Sigmoid colon (tissue), 4 donors: Measurements from ENCODE around the gene CDSN.

Experiments used
- EP300 ChIP-seq, 4 donors: sonication (generic); formaldehyde crosslinking; IDR thresholded peaks; one replicate each; pipeline ENCODE4 v1.6.1; 2017; ENCODE audit warnings: antibody characterized with exemption in 4 of 4
- POLR2A ChIP-seq, 2 donors: fragments of 450-650 bp; IDR thresholded peaks; one replicate each; pipeline ENCODE4 v1.6.1; 2016; ENCODE audit warnings: antibody characterized with exemption in 2 of 2, mild to moderate bottlenecking in 2 of 2, moderate library complexity in 2 of 2
- POLR2AphosphoS5 ChIP-seq, 4 donors: sonication (generic); formaldehyde crosslinking; IDR thresholded peaks; one replicate each; pipeline ENCODE4 v1.6.1; 2017; ENCODE audit warnings: antibody characterized with exemption in 4 of 4
- TF ChIP-seq, protein P1 (sequence below), 4 experiments: fragments of 450-650 bp in 3 of 4; fragments of 200-600 bp in 1 of 4; IDR thresholded peaks; one replicate each; pipeline ENCODE4 v1.5.1; 2016 to 2019; ENCODE audit warnings: antibody characterized with exemption in 4 of 4, mild to moderate bottlenecking in 3 of 4, moderate library complexity in 2 of 4

DNA sequence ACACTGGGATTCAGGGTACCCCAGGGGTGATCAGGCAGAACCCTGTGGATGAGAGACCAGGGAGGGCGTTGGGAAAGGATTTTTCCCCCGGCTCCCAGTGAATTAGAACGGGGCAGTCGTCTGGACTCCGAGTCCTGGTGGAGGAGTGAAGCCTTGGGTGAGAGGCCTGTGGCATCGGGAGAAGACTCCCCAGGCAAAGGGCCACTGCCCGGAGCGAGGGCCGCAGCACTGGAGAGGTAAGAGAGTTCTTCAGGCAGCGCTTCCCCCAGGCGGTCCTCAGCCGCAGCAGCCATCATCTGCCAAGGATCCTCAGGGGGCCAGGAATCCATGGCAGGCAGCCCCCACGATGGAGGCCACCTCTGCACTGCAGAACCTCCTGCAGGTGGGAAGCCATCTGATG is 8.5 kb downstream of the CDSN start:
- TF ChIP-seq, protein P1, sequence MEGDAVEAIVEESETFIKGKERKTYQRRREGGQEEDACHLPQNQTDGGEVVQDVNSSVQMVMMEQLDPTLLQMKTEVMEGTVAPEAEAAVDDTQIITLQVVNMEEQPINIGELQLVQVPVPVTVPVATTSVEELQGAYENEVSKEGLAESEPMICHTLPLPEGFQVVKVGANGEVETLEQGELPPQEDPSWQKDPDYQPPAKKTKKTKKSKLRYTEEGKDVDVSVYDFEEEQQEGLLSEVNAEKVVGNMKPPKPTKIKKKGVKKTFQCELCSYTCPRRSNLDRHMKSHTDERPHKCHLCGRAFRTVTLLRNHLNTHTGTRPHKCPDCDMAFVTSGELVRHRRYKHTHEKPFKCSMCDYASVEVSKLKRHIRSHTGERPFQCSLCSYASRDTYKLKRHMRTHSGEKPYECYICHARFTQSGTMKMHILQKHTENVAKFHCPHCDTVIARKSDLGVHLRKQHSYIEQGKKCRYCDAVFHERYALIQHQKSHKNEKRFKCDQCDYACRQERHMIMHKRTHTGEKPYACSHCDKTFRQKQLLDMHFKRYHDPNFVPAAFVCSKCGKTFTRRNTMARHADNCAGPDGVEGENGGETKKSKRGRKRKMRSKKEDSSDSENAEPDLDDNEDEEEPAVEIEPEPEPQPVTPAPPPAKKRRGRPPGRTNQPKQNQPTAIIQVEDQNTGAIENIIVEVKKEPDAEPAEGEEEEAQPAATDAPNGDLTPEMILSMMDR (IDR thresholded peaks at IDR 0.05) = no peak
- TF ChIP-seq POLR2AphosphoS5 (IDR thresholded peaks at IDR 0.05) (no peak), EP300 (IDR thresholded peaks at IDR 0.05) (no peak), POLR2A (IDR thresholded peaks at IDR 0.05) (no peak)
